KMS-11 (cell line): ENCODE data around the gene REELD1.

ENCODE experiments used
- H2AFZ ChIP-seq: fragments of 200-600 bp; sonication (generic); 2 replicates; pipeline ENCODE4 v1.6.1; 2016; ENCODE audit warnings: antibody characterized with exemption, mixed run types, low read depth
- H3K27ac ChIP-seq: fragments of 200-600 bp; sonication (generic); 2 replicates; pipeline ENCODE4 v1.6.1; 2016; ENCODE audit warnings: mild to moderate bottlenecking, mixed run types
- H3K27me3 ChIP-seq: fragments of 200-600 bp; sonication (generic); 2 replicates; pipeline ENCODE4 v1.6.1; 2017; ENCODE audit warnings: mild to moderate bottlenecking, low read depth, mixed run types, moderate library complexity; ENCODE audit not compliant: insufficient read depth
- H3K36me3 ChIP-seq: fragments of 200-600 bp; sonication (generic); 2 replicates; pipeline ENCODE4 v1.6.1; 2017; ENCODE audit warnings: mild to moderate bottlenecking, mixed run types; ENCODE audit not compliant: insufficient read depth
- H3K4me1 ChIP-seq: fragments of 200-600 bp; sonication (generic); 2 replicates; pipeline ENCODE4 v1.6.1; 2016; ENCODE audit warnings: mild to moderate bottlenecking, low read depth, mixed run types; ENCODE audit not compliant: poor library complexity, severe bottlenecking
- H3K4me2 ChIP-seq: fragments of 200-600 bp; sonication (generic); 2 replicates; pipeline ENCODE4 v1.7.0; 2016; ENCODE audit warnings: mild to moderate bottlenecking, mixed run types
- H3K4me3 ChIP-seq: fragments of 200-600 bp; sonication (generic); IDR thresholded peaks from 2 replicates; pipeline ENCODE4 v1.6.1; 2017; ENCODE audit warnings: low read depth, low read length, mixed read lengths; ENCODE audit not compliant: insufficient read depth
- H3K79me2 ChIP-seq: fragments of 200-600 bp; sonication (generic); 2 replicates; pipeline ENCODE4 v1.6.1; 2016; ENCODE audit warnings: low read depth, mixed run types; ENCODE audit not compliant: insufficient read depth
- H3K9ac ChIP-seq: fragments of 200-600 bp; sonication (generic); 2 replicates; pipeline ENCODE4 v1.6.1; 2016; ENCODE audit warnings: mild to moderate bottlenecking, mixed run types
- H4K20me1 ChIP-seq: fragments of 200-600 bp; sonication (generic); 2 replicates; pipeline ENCODE4 v1.6.1; 2016; ENCODE audit warnings: mild to moderate bottlenecking, mixed run types; ENCODE audit not compliant: insufficient read depth
- TF ChIP-seq, protein P1 (sequence below): fragments of 200-600 bp; sonication (generic); conservative IDR thresholded peaks from 2 replicates; pipeline ENCODE4 v1.6.1; 2017; ENCODE audit warnings: low read depth, mild to moderate bottlenecking, antibody characterized with exemption, low read length, moderate library complexity, mixed read lengths

The REELD1 gene

DNA sequence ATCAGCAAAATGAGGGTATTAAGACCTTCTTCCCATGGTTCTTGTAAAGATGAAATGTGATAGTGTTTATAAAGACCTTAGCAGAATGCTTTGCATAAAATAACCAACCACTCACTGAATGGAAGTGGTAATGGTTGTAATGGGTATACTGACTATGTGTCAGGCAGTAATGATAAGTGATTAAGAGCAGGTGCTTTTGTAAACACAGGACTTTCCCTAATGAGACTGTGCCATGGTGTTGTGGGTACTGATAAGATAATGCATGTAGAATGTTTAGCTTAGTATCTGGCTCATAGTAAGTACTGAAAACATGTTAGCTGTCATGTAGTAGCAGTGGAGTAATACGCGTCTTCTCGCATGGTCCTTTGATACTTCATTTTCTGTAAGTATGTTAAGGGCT, 31.9 kb upstream of the REELD1 start:
- peaks cover 16% of the 10 kb centered on the region for H3K4me1 ChIP-seq

DNA sequence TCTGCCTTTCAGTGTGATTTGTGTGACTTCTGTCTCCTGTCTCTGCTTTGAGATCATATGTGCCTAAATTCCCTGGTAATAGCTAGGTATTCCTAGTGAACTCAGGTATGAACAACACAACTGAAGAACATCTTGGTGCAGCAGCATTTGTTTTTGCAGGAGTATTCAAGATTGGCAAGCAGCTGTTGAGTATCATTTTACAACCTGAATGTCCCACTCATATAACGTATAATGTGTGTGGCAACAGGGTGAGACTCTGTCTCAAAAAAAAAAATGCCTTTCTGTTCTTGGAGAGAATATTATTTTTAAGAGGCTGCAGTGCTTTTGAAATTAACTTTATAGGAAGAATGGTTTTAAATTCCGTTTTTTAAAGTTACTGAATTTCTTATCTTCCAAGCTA, 31.1 kb upstream of the REELD1 start:
- no peak overlapping the region for H3K9ac ChIP-seq
- no peaks in the 10 kb centered on the region for H3K27me3 ChIP-seq
- H3K36me3 ChIP-seq: no peaks in the 10 kb centered on the region; the same call in 1 of the 2 replicates
- H3K4me3 ChIP-seq: no peak overlapping the region
- no peak overlapping the region for H3K4me2 ChIP-seq
- H3K79me2 ChIP-seq: peaks cover 28% of the 10 kb centered on the region; the same call in 1 of the 2 replicates
- H3K27ac ChIP-seq: no peak overlapping the region
- TF ChIP-seq, protein P1, sequence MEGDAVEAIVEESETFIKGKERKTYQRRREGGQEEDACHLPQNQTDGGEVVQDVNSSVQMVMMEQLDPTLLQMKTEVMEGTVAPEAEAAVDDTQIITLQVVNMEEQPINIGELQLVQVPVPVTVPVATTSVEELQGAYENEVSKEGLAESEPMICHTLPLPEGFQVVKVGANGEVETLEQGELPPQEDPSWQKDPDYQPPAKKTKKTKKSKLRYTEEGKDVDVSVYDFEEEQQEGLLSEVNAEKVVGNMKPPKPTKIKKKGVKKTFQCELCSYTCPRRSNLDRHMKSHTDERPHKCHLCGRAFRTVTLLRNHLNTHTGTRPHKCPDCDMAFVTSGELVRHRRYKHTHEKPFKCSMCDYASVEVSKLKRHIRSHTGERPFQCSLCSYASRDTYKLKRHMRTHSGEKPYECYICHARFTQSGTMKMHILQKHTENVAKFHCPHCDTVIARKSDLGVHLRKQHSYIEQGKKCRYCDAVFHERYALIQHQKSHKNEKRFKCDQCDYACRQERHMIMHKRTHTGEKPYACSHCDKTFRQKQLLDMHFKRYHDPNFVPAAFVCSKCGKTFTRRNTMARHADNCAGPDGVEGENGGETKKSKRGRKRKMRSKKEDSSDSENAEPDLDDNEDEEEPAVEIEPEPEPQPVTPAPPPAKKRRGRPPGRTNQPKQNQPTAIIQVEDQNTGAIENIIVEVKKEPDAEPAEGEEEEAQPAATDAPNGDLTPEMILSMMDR: no peak
- peaks cover 8% of the 10 kb centered on the region for H4K20me1 ChIP-seq
- H2AFZ ChIP-seq: no peak overlapping the region
- H3K4me1 ChIP-seq: peaks cover 10% of the 10 kb centered on the region

More for the DNA sequence above, 31.9 kb upstream of the REELD1 start:
- Histone ChIP-seq H3K4me3 (no peak overlapping the region), H3K9ac (no peak overlapping the region), H3K79me2 (peaks cover 35% of the 10 kb centered on the region; the same call in 1 of the 2 replicates), H3K27ac (no peak overlapping the region), H4K20me1 (peaks cover 8% of the 10 kb centered on the region), H3K27me3 (no peaks in the 10 kb centered on the region), H3K4me2 (no peak overlapping the region), H2AFZ (no peak overlapping the region), H3K36me3 (no peaks in the 10 kb centered on the region; the same call in 1 of the 2 replicates)
- TF ChIP-seq, protein P1: no peak

DNA sequence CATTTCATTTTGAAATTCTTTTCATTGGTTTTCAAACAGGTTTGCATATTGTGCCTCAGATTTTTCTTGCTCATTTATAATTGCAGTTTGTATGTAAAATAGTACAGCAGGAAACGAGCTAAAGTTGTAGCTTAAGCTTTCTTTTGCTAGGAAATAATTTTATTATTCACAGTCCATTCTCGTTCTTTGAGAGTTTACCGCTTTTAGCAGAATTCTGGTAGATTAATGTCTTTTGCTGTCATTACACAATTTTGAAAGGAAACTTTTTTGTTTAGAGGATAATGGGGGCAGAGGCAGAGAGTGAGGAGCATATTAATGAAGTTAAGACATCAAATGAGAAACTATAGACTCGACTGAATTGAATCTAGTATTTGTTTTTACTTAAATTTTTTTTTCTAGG, 28.3 kb upstream of the REELD1 start:
- H3K27me3 ChIP-seq: no peaks in the 10 kb centered on the region
- H2AFZ ChIP-seq: no peak overlapping the region
- H3K36me3 ChIP-seq: no peaks in the 10 kb centered on the region; the same call in none of the 2 replicates
- no peaks in the 10 kb centered on the region for H4K20me1 ChIP-seq
- TF ChIP-seq, protein P1: no peak
- no peaks in the 10 kb centered on the region for H3K4me1 ChIP-seq
- H3K4me3 ChIP-seq: no peak overlapping the region
- no peak overlapping the region for H3K27ac ChIP-seq
- H3K9ac ChIP-seq: no peak overlapping the region
- H3K4me2 ChIP-seq: no peak overlapping the region
- H3K79me2 ChIP-seq: peaks cover 12% of the 10 kb centered on the region; the same call in 1 of the 2 replicates

DNA sequence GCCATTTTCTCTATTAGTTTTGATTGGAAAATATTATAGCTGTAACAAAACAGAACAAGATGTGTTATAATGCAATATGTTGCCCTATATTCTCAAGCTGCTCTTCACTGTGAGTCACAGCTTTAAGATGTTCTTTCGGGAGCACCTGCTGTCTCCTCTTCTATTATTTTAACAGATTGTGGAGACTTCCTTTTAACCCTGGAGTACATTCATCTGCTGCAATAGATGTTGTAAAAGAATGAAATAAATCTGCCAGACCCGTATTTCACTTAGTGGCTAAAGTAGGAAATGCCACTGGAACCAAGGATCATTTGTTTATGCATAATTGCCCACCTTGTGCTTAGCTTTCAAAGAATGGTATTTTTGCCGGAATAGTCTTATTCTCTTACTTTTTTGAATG, 27.7 kb upstream of the REELD1 start:
- H4K20me1 ChIP-seq: no peaks in the 10 kb centered on the region
- no peak overlapping the region for H2AFZ ChIP-seq
- H3K27me3 ChIP-seq: no peaks in the 10 kb centered on the region
- H3K79me2 ChIP-seq: peaks cover 6% of the 10 kb centered on the region; the same call in 1 of the 2 replicates
- no peaks in the 10 kb centered on the region for H3K4me1 ChIP-seq
- H3K9ac ChIP-seq: no peak overlapping the region
- no peaks in the 10 kb centered on the region; the same call in none of the 2 replicates for H3K36me3 ChIP-seq
- TF ChIP-seq, protein P1: no peak
- H3K27ac ChIP-seq: no peak overlapping the region
- no peak overlapping the region for H3K4me3 ChIP-seq
- H3K4me2 ChIP-seq: no peak overlapping the region
